ENCODE data around the gene WWOX. TPM values are rescaled to one million over a fixed set of nuclear protein-coding genes. Genes with fewer than 3 reads are reported as not detected.

Gene WWOX
- total and polyA plus RNA-seq, 2 of the 13 experiments (the other 11 are each of a cell fraction or from before 2014, with no cell fraction given) = 9.1 to 37.4 TPM

GRCh38 chr16:78115659-78116058 is 16.2 kb downstream of the WWOX start:
- H3K9ac ChIP-seq (ENCODE audit: insufficient read depth, low read depth, low read length) = no peak overlapping the region
- no peak overlapping the region for H3K4me2 ChIP-seq (ENCODE audit: low read depth, low read length)
- DNase-seq (ENCODE audit: low spot score) (no peak), ATAC-seq (no peak), FAIRE-seq (no peak)
- no peaks in the 10 kb centered on the region for H3K27me3 ChIP-seq (ENCODE audit: control insufficient read depth in 1 of 2, insufficient read depth in 2 of 2, low read length in 2 of 2)
- H3K4me1 ChIP-seq (ENCODE audit: insufficient read depth, low read length) = peaks cover 19% of the 10 kb centered on the region
- WGBS (ENCODE audit: low lambda C conversion rate) = 96% methylated on average over 5 of the region's 5 CpGs
- H3K4me3 ChIP-seq (replicated peaks in 1 of 3; ENCODE audit: insufficient read depth in 1 of 3, low read depth in 2 of 3, low read length in 3 of 3) = no peak overlapping the region
- no peaks in the 10 kb centered on the region for H4K20me1 ChIP-seq (ENCODE audit: insufficient read depth, low read length)
- intact Hi-C loops (cut with micrococcal nuclease; ENCODE audit: unreplicated experiment) (no loop called here), in situ Hi-C loops (cut with HindIII; ENCODE audit: extremely low pct_ligation_motif_present, low pct_unique_long_range_greater_than_20kb) (loop anchor here (25.0 kb wide), 1 partner anchor 647 kb away; no protein-coding TSS in a partner anchor)
- no peaks in the 10 kb centered on the region for H3K9me3 ChIP-seq (ENCODE audit: low read length)
- peaks cover 9 to 39% of the 10 kb centered on the region in 2 experiments for H3K36me3 ChIP-seq (replicated peaks in 1 of 2; ENCODE audit: control insufficient read depth in 1 of 2, insufficient read depth in 2 of 2, low read length in 2 of 2)
- H3K27ac ChIP-seq (ENCODE audit: extremely low read length, insufficient read depth, low read length) = no peak overlapping the region
- no peak overlapping the region for H2AFZ ChIP-seq (ENCODE audit: low read length)
- no peaks in the 10 kb centered on the region for H3K79me2 ChIP-seq (ENCODE audit: insufficient read depth, low read length)
- no TSS peak for BruUV-seq (replicated peaks)
- CTCF ChIA-PET (ENCODE audit: low intra/inter-chr PET ratio, low total read pairs) = no interaction called here
- POLR2A ChIA-PET = no interaction called here
- TF ChIP-seq ZNF580 (CRISPR knock-in tag; IDR thresholded peaks at IDR 0.05; ENCODE audit: borderline replicate concordance, low read depth) = no peak
- TF ChIP-seq MYNN (CRISPR knock-in tag; IDR thresholded peaks at IDR 0.05; ENCODE audit: low read depth) = no peak
- no peak for TF ChIP-seq ZNF142 (CRISPR knock-in tag; IDR thresholded peaks at IDR 0.05)
- no peak for TF ChIP-seq CCDC6 (CRISPR knock-in tag; IDR thresholded peaks at IDR 0.05)
- TF ChIP-seq SMARCC2 (IDR thresholded peaks at IDR 0.05) = no peak
- TF ChIP-seq FOXA3 (CRISPR knock-in tag; IDR thresholded peaks at IDR 0.05) = no peak
- TF ChIP-seq JARID2 (CRISPR knock-in tag; IDR thresholded peaks at IDR 0.05; ENCODE audit: insufficient replicate concordance) = no peak
- no peak for TF ChIP-seq ZNF33A (CRISPR knock-in tag; IDR thresholded peaks at IDR 0.05; ENCODE audit: borderline replicate concordance)
- no peak for TF ChIP-seq SP2 (CRISPR knock-in tag; IDR thresholded peaks at IDR 0.05)
